HuH-7.5 (cell line): ENCODE results near the gene PELI2.

Experiments
- DNase-seq: peaks from one replicate; pipeline ENCODE4 v3.0.0; 2011; ENCODE audit warnings: low spot score

PELI2 gene

GRCh38 chr14:56117765-56118610 is at the start of gene PELI2:
Gene PELI2, plus strand, starts transcription at chr14:56118411. Its CDS starts 250 bp downstream, at chr14:56118661.
- DNase-seq = peak; percentile 28

- no peak for DNase-seq
These were observed 44.4 kb upstream of the PELI2 start for GRCh38 chr14:56073799-56074198.

GRCh38 chr14:56075301-56075700 is 42.9 kb upstream of the PELI2 start:
- no peak for DNase-seq

GRCh38 chr14:56081139-56081538 is 37.1 kb upstream of the PELI2 start:
- DNase-seq = no peak

- no peak for DNase-seq
These were observed 35.3 kb upstream of the PELI2 start for GRCh38 chr14:56082880-56083279.

- DNase-seq = no peak
These were observed 32.7 kb upstream of the PELI2 start for GRCh38 chr14:56085471-56085870.

- no peak for DNase-seq
These were observed 30.3 kb upstream of the PELI2 start for GRCh38 chr14:56087671-56088471.

- no peak for DNase-seq
These were observed 29.3 kb upstream of the PELI2 start for GRCh38 chr14:56088941-56089340.

- DNase-seq = no peak
These were observed 25.4 kb upstream of the PELI2 start for GRCh38 chr14:56092763-56093162.

- DNase-seq = no peak
These were observed 24.1 kb upstream of the PELI2 start for GRCh38 chr14:56094076-56094475.

- no peak for DNase-seq
These were observed 20.2 kb upstream of the PELI2 start for GRCh38 chr14:56098021-56098420.

- DNase-seq = no peak
These were observed 19.0 kb upstream of the PELI2 start for GRCh38 chr14:56099081-56099797.

- DNase-seq = no peak
These were observed 17.7 kb upstream of the PELI2 start for GRCh38 chr14:56100556-56100955.

GRCh38 chr14:56102941-56103340 is 15.3 kb upstream of the PELI2 start:
- no peak for DNase-seq

- DNase-seq = no peak
These were observed 10.6 kb upstream of the PELI2 start for GRCh38 chr14:56107615-56108014.

- DNase-seq = no peak
These were observed 10.2 kb upstream of the PELI2 start for GRCh38 chr14:56108057-56108456.

GRCh38 chr14:56112781-56113180 is 5.4 kb upstream of the PELI2 start:
- no peak for DNase-seq

- DNase-seq = no peak
These were observed 2.8 kb upstream of the PELI2 start for GRCh38 chr14:56115334-56115870.

- no peak for DNase-seq
These were observed 2.0 kb upstream of the PELI2 start for GRCh38 chr14:56115976-56116893.

- no peak for DNase-seq
These were observed 485 bp downstream of the PELI2 start for GRCh38 chr14:56118611-56119181.
